ENCODE results near the gene PAFAH2.

DNA sequence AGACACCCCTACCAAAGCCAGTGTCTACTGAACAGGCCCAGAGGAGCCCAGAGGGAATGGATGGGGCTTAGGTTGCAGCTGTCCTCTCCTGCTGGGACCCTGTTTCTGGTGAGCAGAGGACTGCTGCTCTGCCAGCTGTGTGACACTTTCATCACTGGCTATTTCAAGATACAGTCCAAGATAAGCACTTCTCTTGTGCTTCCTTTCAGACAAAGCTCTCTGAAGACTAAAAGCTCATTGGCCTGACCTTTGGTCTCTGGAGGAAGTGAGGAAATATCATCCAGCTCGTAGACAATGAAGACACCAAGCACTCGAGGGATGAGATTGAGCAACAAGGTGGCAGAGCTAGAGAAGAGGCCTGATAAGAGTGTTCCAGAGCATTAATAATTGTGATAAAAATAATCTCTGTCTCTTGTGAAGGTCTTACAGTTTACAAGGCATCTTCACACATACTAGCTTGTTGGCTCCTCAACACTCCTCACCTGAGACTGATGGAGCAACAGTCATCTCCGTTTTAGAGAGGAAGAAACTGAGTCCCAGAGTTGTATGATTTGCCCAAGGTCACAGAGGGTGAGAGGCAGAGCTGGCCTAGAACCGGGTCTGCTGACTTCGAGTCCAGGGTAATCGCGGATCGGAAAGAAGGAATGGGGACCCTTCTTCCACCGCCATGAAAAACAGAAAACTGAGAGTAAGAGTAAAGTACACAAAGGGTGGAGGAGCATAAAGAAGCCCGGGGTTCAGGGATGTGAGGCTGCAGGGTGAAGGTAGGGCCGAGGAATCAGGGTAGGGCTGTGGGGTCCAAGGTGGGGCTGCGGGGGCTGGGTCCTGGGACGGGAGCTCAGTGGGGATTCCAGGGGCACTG is 666 bp downstream of the PAFAH2 start:
- TF ChIP-seq, protein P1, sequence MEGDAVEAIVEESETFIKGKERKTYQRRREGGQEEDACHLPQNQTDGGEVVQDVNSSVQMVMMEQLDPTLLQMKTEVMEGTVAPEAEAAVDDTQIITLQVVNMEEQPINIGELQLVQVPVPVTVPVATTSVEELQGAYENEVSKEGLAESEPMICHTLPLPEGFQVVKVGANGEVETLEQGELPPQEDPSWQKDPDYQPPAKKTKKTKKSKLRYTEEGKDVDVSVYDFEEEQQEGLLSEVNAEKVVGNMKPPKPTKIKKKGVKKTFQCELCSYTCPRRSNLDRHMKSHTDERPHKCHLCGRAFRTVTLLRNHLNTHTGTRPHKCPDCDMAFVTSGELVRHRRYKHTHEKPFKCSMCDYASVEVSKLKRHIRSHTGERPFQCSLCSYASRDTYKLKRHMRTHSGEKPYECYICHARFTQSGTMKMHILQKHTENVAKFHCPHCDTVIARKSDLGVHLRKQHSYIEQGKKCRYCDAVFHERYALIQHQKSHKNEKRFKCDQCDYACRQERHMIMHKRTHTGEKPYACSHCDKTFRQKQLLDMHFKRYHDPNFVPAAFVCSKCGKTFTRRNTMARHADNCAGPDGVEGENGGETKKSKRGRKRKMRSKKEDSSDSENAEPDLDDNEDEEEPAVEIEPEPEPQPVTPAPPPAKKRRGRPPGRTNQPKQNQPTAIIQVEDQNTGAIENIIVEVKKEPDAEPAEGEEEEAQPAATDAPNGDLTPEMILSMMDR (IDR thresholded peaks at IDR 0.05) = no peak
- no peak for TF ChIP-seq POLR2AphosphoS5 (IDR thresholded peaks at IDR 0.05; ENCODE audit: insufficient read depth in 1 of 2, low read depth in 1 of 2)
